A673 (cell line): Measurements from ENCODE around the gene MAP3K1.

ENCODE experiments used
- EZH2 ChIP-seq: fragments of 200-600 bp; sonication (generic); IDR thresholded peaks from 2 replicates; pipeline ENCODE4 v1.6.1; 2017; ENCODE audit warnings: borderline replicate concordance, low read depth, mild to moderate bottlenecking, mixed read lengths, antibody characterized with exemption, low read length; ENCODE audit not compliant: poor library complexity, severe bottlenecking
- TF ChIP-seq, protein P1 (sequence below): fragments of 300-800, 200-600 bp; sonication (generic); conservative IDR thresholded peaks from 2 replicates; pipeline ENCODE4 v1.5.1; 2017; ENCODE audit warnings: low read depth, mild to moderate bottlenecking, antibody characterized with exemption, low read length, moderate library complexity, mixed read lengths

DNA sequence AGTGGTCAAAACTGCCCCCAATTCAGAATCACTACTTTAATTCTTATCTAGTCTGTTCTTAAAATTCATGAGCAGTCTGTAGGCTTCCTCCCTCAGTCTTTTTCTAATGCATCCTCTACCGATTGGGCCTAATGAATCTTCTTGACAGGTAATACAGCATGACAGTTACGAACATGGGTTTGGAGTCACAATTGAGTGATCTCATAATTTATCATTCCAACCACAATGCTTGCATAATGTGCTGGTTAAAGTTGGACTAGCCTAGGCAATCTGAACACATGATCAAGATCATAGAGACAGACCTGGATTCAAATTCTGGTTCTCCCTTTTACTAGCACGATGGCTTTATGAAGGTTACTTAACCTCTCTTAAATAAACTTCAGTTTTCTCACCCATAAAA is 61.0 kb downstream of the MAP3K1 start:
- TF ChIP-seq, protein P1, sequence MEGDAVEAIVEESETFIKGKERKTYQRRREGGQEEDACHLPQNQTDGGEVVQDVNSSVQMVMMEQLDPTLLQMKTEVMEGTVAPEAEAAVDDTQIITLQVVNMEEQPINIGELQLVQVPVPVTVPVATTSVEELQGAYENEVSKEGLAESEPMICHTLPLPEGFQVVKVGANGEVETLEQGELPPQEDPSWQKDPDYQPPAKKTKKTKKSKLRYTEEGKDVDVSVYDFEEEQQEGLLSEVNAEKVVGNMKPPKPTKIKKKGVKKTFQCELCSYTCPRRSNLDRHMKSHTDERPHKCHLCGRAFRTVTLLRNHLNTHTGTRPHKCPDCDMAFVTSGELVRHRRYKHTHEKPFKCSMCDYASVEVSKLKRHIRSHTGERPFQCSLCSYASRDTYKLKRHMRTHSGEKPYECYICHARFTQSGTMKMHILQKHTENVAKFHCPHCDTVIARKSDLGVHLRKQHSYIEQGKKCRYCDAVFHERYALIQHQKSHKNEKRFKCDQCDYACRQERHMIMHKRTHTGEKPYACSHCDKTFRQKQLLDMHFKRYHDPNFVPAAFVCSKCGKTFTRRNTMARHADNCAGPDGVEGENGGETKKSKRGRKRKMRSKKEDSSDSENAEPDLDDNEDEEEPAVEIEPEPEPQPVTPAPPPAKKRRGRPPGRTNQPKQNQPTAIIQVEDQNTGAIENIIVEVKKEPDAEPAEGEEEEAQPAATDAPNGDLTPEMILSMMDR, result no peak
- TF ChIP-seq EZH2, result no peak
